ENCODE data around the gene PALLD. TPM values are rescaled to one million over a fixed set of nuclear protein-coding genes. Genes with fewer than 3 reads are reported as not detected.

Gene PALLD
- total RNA-seq, 1 experiment from 2014 or later = 27.6 TPM

GRCh38 chr4:168887809-168888208 lies 391.0 kb downstream of the PALLD start:
- intact Hi-C loops (cut with micrococcal nuclease; ENCODE audit: unreplicated experiment) = no loop called here
- TF ChIP-seq, protein P1, sequence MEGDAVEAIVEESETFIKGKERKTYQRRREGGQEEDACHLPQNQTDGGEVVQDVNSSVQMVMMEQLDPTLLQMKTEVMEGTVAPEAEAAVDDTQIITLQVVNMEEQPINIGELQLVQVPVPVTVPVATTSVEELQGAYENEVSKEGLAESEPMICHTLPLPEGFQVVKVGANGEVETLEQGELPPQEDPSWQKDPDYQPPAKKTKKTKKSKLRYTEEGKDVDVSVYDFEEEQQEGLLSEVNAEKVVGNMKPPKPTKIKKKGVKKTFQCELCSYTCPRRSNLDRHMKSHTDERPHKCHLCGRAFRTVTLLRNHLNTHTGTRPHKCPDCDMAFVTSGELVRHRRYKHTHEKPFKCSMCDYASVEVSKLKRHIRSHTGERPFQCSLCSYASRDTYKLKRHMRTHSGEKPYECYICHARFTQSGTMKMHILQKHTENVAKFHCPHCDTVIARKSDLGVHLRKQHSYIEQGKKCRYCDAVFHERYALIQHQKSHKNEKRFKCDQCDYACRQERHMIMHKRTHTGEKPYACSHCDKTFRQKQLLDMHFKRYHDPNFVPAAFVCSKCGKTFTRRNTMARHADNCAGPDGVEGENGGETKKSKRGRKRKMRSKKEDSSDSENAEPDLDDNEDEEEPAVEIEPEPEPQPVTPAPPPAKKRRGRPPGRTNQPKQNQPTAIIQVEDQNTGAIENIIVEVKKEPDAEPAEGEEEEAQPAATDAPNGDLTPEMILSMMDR (IDR thresholded peaks at IDR 0.05; ENCODE audit: unreplicated experiment) = no peak
- no peaks in the 10 kb centered on the region for H3K4me1 Mint-ChIP-seq (ENCODE audit: low read depth, unreplicated experiment)
- H3K4me3 Mint-ChIP-seq (ENCODE audit: low read depth, unreplicated experiment) = no peak overlapping the region
- CTCF ChIA-PET = no interaction called here
- H3K9me3 Mint-ChIP-seq (ENCODE audit: low read depth, unreplicated experiment) = no peaks in the 10 kb centered on the region
- DNase-seq = no peak
- no TSS peak for BruUV-seq (replicated peaks)
- no peaks in the 10 kb centered on the region for H3K27me3 Mint-ChIP-seq (ENCODE audit: unreplicated experiment)
- no peak overlapping the region for H3K27ac Mint-ChIP-seq (ENCODE audit: unreplicated experiment)
- no peaks in the 10 kb centered on the region for H3K36me3 Mint-ChIP-seq (ENCODE audit: insufficient read depth, unreplicated experiment)

DNA sequence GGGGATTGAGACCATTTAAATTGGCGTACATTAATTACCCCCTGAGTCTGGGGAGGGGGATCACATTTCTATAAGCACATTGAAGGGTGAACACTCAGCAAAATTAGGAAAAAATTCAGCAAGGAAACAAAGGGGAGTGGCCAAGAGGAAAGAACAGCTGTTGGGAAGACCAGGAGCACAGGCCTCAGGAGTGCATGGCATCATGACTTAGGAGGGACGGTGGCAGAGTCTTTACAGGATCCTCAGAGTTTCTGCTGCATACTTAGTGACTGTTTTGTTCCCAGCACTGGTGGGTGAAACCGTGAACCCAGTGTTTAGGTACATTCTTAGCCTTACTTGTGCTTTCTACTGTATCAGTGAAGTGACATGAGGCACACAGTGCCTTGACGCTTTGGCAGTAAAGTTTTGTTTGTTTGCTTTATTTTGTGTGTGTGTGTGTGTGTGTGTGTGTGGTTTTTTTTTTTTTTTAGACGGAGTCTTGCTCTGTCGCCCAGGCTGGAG lies 391.9 kb downstream of the PALLD start:
- no peaks in the 10 kb centered on the region for H3K4me1 Mint-ChIP-seq (ENCODE audit: low read depth, unreplicated experiment)
- no peaks in the 10 kb centered on the region for H3K36me3 Mint-ChIP-seq (ENCODE audit: insufficient read depth, unreplicated experiment)
- no peak for DNase-seq
- H3K4me3 Mint-ChIP-seq (ENCODE audit: low read depth, unreplicated experiment) = no peak overlapping the region
- no peak overlapping the region for H3K27ac Mint-ChIP-seq (ENCODE audit: unreplicated experiment)
- CTCF ChIA-PET = no interaction called here
- no TSS peak for BruUV-seq (replicated peaks)
- intact Hi-C loops (cut with micrococcal nuclease; ENCODE audit: unreplicated experiment) = no loop called here
- TF ChIP-seq, protein P1 (IDR thresholded peaks at IDR 0.05; ENCODE audit: unreplicated experiment) = no peak
- H3K27me3 Mint-ChIP-seq (ENCODE audit: unreplicated experiment) = no peaks in the 10 kb centered on the region
- no peaks in the 10 kb centered on the region for H3K9me3 Mint-ChIP-seq (ENCODE audit: low read depth, unreplicated experiment)

GRCh38 chr4:168891086-168891485 lies 394.2 kb downstream of the PALLD start:
- no peaks in the 10 kb centered on the region for H3K9me3 Mint-ChIP-seq (ENCODE audit: low read depth, unreplicated experiment)
- no peak for DNase-seq
- no peaks in the 10 kb centered on the region for H3K36me3 Mint-ChIP-seq (ENCODE audit: insufficient read depth, unreplicated experiment)
- H3K4me3 Mint-ChIP-seq (ENCODE audit: low read depth, unreplicated experiment) = no peak overlapping the region
- H3K27ac Mint-ChIP-seq (ENCODE audit: unreplicated experiment) = no peak overlapping the region
- no TSS peak for BruUV-seq (replicated peaks)
- no peaks in the 10 kb centered on the region for H3K4me1 Mint-ChIP-seq (ENCODE audit: low read depth, unreplicated experiment)
- TF ChIP-seq, protein P1 (IDR thresholded peaks at IDR 0.05; ENCODE audit: unreplicated experiment) = no peak
- no peaks in the 10 kb centered on the region for H3K27me3 Mint-ChIP-seq (ENCODE audit: unreplicated experiment)
- intact Hi-C loops (cut with micrococcal nuclease; ENCODE audit: unreplicated experiment) = no loop called here
- CTCF ChIA-PET = no interaction called here

GRCh38 chr4:168891688-168892087 lies 394.8 kb downstream of the PALLD start:
- TF ChIP-seq, protein P1 (IDR thresholded peaks at IDR 0.05; ENCODE audit: unreplicated experiment) = no peak
- BruUV-seq (replicated peaks) = no TSS peak
- H3K4me1 Mint-ChIP-seq (ENCODE audit: low read depth, unreplicated experiment) = no peaks in the 10 kb centered on the region
- no peaks in the 10 kb centered on the region for H3K9me3 Mint-ChIP-seq (ENCODE audit: low read depth, unreplicated experiment)
- CTCF ChIA-PET = no interaction called here
- no peak overlapping the region for H3K4me3 Mint-ChIP-seq (ENCODE audit: low read depth, unreplicated experiment)
- DNase-seq = no peak
- intact Hi-C loops (cut with micrococcal nuclease; ENCODE audit: unreplicated experiment) = no loop called here
- H3K27ac Mint-ChIP-seq (ENCODE audit: unreplicated experiment) = no peak overlapping the region
- no peaks in the 10 kb centered on the region for H3K27me3 Mint-ChIP-seq (ENCODE audit: unreplicated experiment)
- no peaks in the 10 kb centered on the region for H3K36me3 Mint-ChIP-seq (ENCODE audit: insufficient read depth, unreplicated experiment)

Data from Calu3 (cell line).